HEK293 (cell line): ENCODE results near the gene MAD2L2.
A peak's percentile ranks its signal among the peaks of the same experiment; 100 is the strongest.

ENCODE experiments used
- GLI4 ChIP-seq: fragments of 450-650 bp; formaldehyde crosslinking; IDR thresholded peaks from 2 replicates; pipeline ENCODE4 v1.5.1; 2016; ENCODE audit warnings: missing biosample characterization, missing genetic modification characterization
- GLIS1 ChIP-seq: fragments of 450-650 bp; formaldehyde crosslinking; IDR thresholded peaks from 2 replicates; pipeline ENCODE4 v1.5.1; 2016; ENCODE audit warnings: missing biosample characterization, missing genetic modification characterization
- HOXA7 ChIP-seq: sonication (generic); formaldehyde crosslinking; IDR thresholded peaks from 2 replicates; pipeline ENCODE4 v1.8.1; 2022; ENCODE audit warnings: missing genetic modification reagents, borderline replicate concordance
- IKZF3 ChIP-seq: fragments of 450-650 bp; IDR thresholded peaks from 2 replicates; pipeline ENCODE4 v1.5.0; 2018; ENCODE audit warnings: missing biosample characterization, mild to moderate bottlenecking, missing genetic modification characterization, moderate library complexity
- KLF8 ChIP-seq: fragments of 450-650 bp; formaldehyde crosslinking; IDR thresholded peaks from 2 replicates; pipeline ENCODE4 v1.5.1; 2016; ENCODE audit warnings: missing biosample characterization, missing genetic modification characterization
- RBAK ChIP-seq: fragments of 450-650 bp; formaldehyde crosslinking; IDR thresholded peaks from 2 replicates; pipeline ENCODE4 v1.5.1; 2016; ENCODE audit warnings: missing biosample characterization, missing genetic modification characterization
- SALL2 ChIP-seq: fragments of 450-650 bp; formaldehyde crosslinking; IDR thresholded peaks from 2 replicates; pipeline ENCODE4 v1.5.0; 2017; ENCODE audit warnings: missing biosample characterization, mild to moderate bottlenecking, missing genetic modification characterization, borderline replicate concordance
- SP7 ChIP-seq: fragments of 450-650 bp; formaldehyde crosslinking; IDR thresholded peaks from 2 replicates; pipeline ENCODE4 v1.5.1; 2016; ENCODE audit warnings: missing biosample characterization, missing genetic modification characterization
- ZBTB20 ChIP-seq: fragments of 450-650 bp; formaldehyde crosslinking; IDR thresholded peaks from 2 replicates; pipeline ENCODE4 v1.5.1; 2016; ENCODE audit warnings: missing biosample characterization, missing genetic modification characterization
- ZBTB26 ChIP-seq: fragments of 450-650 bp; formaldehyde crosslinking; optimal IDR thresholded peaks from 2 replicates; pipeline ENCODE3; 2016; ENCODE audit warnings: missing biosample characterization, mild to moderate bottlenecking, missing genetic modification characterization
- ZBTB6 ChIP-seq: fragments of 450-650 bp; formaldehyde crosslinking; IDR thresholded peaks from 2 replicates; pipeline ENCODE4 v1.5.1; 2017; ENCODE audit warnings: missing biosample characterization, missing genetic modification characterization
- ZBTB7A ChIP-seq: fragments of 450-650 bp; formaldehyde crosslinking; IDR thresholded peaks from 2 replicates; pipeline ENCODE4 v1.5.1; 2016; ENCODE audit warnings: low read depth, missing biosample characterization, missing genetic modification characterization
- ZFP41 ChIP-seq: fragments of 450-650 bp; formaldehyde crosslinking; IDR thresholded peaks from 2 replicates; pipeline ENCODE4 v1.5.1; 2016; ENCODE audit warnings: missing biosample characterization, missing genetic modification characterization, borderline replicate concordance
- ZNF184 ChIP-seq: fragments of 450-650 bp; IDR thresholded peaks from 2 replicates; pipeline ENCODE4 v1.5.1; 2018; ENCODE audit warnings: missing biosample characterization, mild to moderate bottlenecking, missing genetic modification characterization
- ZNF221 ChIP-seq: fragments of 450-650 bp; formaldehyde crosslinking; IDR thresholded peaks from 2 replicates; pipeline ENCODE4 v1.5.1; 2017; ENCODE audit warnings: missing biosample characterization, missing genetic modification characterization, borderline replicate concordance
- ZNF311 ChIP-seq: fragments of 450-650 bp; formaldehyde crosslinking; IDR thresholded peaks from 2 replicates; pipeline ENCODE4 v1.5.1; 2017; ENCODE audit warnings: missing biosample characterization, missing genetic modification characterization, borderline replicate concordance
- ZNF341 ChIP-seq: fragments of 450-650 bp; formaldehyde crosslinking; IDR thresholded peaks from 2 replicates; pipeline ENCODE4; 2016; ENCODE audit warnings: low read depth, missing biosample characterization, missing genetic modification characterization
- ZNF354C ChIP-seq: fragments of 450-650 bp; formaldehyde crosslinking; IDR thresholded peaks from 2 replicates; pipeline ENCODE4 v1.5.1; 2016; ENCODE audit warnings: missing biosample characterization, missing genetic modification characterization, low read depth, borderline replicate concordance
- ZNF366 ChIP-seq: fragments of 450-650 bp; formaldehyde crosslinking; conservative IDR thresholded peaks from 2 replicates; pipeline ENCODE4 v1.5.1; 2016; ENCODE audit warnings: missing biosample characterization, missing genetic modification characterization
- ZNF391 ChIP-seq: fragments of 450-650 bp; formaldehyde crosslinking; IDR thresholded peaks from 2 replicates; pipeline ENCODE4 v1.5.1; 2016; ENCODE audit warnings: low read depth, missing biosample characterization, missing genetic modification characterization, borderline replicate concordance
- ZNF449 ChIP-seq: fragments of 450-650 bp; formaldehyde crosslinking; IDR thresholded peaks from 2 replicates; pipeline ENCODE4 v1.5.1; 2017; ENCODE audit warnings: missing biosample characterization, mild to moderate bottlenecking, missing genetic modification characterization, moderate library complexity
- ZNF548 ChIP-seq: fragments of 450-650 bp; formaldehyde crosslinking; IDR thresholded peaks from 2 replicates; pipeline ENCODE4 v1.5.1; 2016; ENCODE audit warnings: missing biosample characterization, missing genetic modification characterization
- ZNF561 ChIP-seq: fragments of 450-650 bp; IDR thresholded peaks from 2 replicates; pipeline ENCODE4 v1.5.1; 2018; ENCODE audit warnings: missing biosample characterization, missing genetic modification characterization, borderline replicate concordance
- ZNF571 ChIP-seq: fragments of 450-650 bp; formaldehyde crosslinking; IDR thresholded peaks from 2 replicates; pipeline ENCODE4 v1.5.0; 2017; ENCODE audit warnings: missing biosample characterization, missing genetic modification characterization
- ZNF658 ChIP-seq: fragments of 450-650 bp; formaldehyde crosslinking; IDR thresholded peaks from 2 replicates; pipeline ENCODE4; 2016; ENCODE audit warnings: missing biosample characterization, missing genetic modification characterization
- ZNF747 ChIP-seq: fragments of 450-650 bp; formaldehyde crosslinking; IDR thresholded peaks from 2 replicates; pipeline ENCODE4 v1.5.1; 2016; ENCODE audit warnings: missing biosample characterization, missing genetic modification characterization
- ZNF76 ChIP-seq: fragments of 450-650 bp; formaldehyde crosslinking; IDR thresholded peaks from 2 replicates; pipeline ENCODE4; 2016; ENCODE audit warnings: low read depth, missing biosample characterization, missing genetic modification characterization, borderline replicate concordance
- ZNF785 ChIP-seq: fragments of 450-650 bp; formaldehyde crosslinking; IDR thresholded peaks from 2 replicates; pipeline ENCODE4 v1.5.1; 2016; ENCODE audit warnings: missing biosample characterization, missing genetic modification characterization
- ZSCAN30 ChIP-seq: fragments of 450-650 bp; IDR thresholded peaks from 2 replicates; pipeline ENCODE4 v1.5.1; 2018; ENCODE audit warnings: missing biosample characterization, mild to moderate bottlenecking, missing genetic modification characterization, moderate library complexity
- TF ChIP-seq, protein P1 (sequence below): fragments of 450-650 bp; formaldehyde crosslinking; IDR thresholded peaks from 2 replicates; pipeline ENCODE4 v1.5.1; 2017; ENCODE audit warnings: missing biosample characterization, missing genetic modification characterization
- TF ChIP-seq, protein P2 (sequence below): fragments of 450-650 bp; IDR thresholded peaks from 2 replicates; pipeline ENCODE4 v1.5.1; 2018; ENCODE audit warnings: missing biosample characterization, missing genetic modification characterization
- TF ChIP-seq, protein P3 (sequence below): fragments of 450-650 bp; formaldehyde crosslinking; IDR thresholded peaks from 2 replicates; pipeline ENCODE4 v1.5.1; 2016; ENCODE audit warnings: missing biosample characterization, missing genetic modification characterization

Gene MAD2L2

GRCh38 chr1:11680270-11681070 lies 478 bp downstream of the MAD2L2 start (continued):
- TF ChIP-seq ZNF449 (no peak), ZNF341 (tag by site-specific recombination) (peak; percentile 52), ZNF391 (0 out of 2 replicates have a peak, but pooled peaks have one; percentile 23), ZBTB20 (tag by site-specific recombination) (peak; percentile 71), ZBTB7A (no peak), ZNF354C (no peak), SP7 (tag by site-specific recombination) (no peak; the same call in 1 of the 2 replicates), ZNF184 (tag by site-specific recombination) (no peak), ZNF658 (tag by site-specific recombination) (no peak), SALL2 (tag by site-specific recombination) (no peak), ZNF311 (tag by site-specific recombination) (no peak), ZNF747 (tag by site-specific recombination) (no peak), ZBTB6 (tag by site-specific recombination) (no peak), ZBTB26 (peak; percentile 73), ZNF561 (no peak), IKZF3 (tag by site-specific recombination) (peak; percentile 55), GLIS1 (tag by site-specific recombination) (peak; percentile 86), ZNF76 (tag by site-specific recombination) (no peak), ZNF571 (no peak), ZNF366 (no peak), RBAK (no peak), ZNF548 (tag by site-specific recombination) (no peak), ZNF221 (no peak), KLF8 (tag by site-specific recombination) (no peak), ZFP41 (tag by site-specific recombination) (no peak), HOXA7 (CRISPR knock-in tag) (no peak), ZNF785 (tag by site-specific recombination) (no peak), ZSCAN30 (tag by site-specific recombination) (no peak), GLI4 (tag by site-specific recombination) (no peak)
- TF ChIP-seq, protein P1, sequence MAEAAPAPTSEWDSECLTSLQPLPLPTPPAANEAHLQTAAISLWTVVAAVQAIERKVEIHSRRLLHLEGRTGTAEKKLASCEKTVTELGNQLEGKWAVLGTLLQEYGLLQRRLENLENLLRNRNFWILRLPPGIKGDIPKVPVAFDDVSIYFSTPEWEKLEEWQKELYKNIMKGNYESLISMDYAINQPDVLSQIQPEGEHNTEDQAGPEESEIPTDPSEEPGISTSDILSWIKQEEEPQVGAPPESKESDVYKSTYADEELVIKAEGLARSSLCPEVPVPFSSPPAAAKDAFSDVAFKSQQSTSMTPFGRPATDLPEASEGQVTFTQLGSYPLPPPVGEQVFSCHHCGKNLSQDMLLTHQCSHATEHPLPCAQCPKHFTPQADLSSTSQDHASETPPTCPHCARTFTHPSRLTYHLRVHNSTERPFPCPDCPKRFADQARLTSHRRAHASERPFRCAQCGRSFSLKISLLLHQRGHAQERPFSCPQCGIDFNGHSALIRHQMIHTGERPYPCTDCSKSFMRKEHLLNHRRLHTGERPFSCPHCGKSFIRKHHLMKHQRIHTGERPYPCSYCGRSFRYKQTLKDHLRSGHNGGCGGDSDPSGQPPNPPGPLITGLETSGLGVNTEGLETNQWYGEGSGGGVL = peak; percentile 83
- TF ChIP-seq, protein P2, sequence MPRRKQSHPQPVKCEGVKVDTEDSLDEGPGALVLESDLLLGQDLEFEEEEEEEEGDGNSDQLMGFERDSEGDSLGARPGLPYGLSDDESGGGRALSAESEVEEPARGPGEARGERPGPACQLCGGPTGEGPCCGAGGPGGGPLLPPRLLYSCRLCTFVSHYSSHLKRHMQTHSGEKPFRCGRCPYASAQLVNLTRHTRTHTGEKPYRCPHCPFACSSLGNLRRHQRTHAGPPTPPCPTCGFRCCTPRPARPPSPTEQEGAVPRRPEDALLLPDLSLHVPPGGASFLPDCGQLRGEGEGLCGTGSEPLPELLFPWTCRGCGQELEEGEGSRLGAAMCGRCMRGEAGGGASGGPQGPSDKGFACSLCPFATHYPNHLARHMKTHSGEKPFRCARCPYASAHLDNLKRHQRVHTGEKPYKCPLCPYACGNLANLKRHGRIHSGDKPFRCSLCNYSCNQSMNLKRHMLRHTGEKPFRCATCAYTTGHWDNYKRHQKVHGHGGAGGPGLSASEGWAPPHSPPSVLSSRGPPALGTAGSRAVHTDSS (tag by site-specific recombination) = no peak
- TF ChIP-seq, protein P3, sequence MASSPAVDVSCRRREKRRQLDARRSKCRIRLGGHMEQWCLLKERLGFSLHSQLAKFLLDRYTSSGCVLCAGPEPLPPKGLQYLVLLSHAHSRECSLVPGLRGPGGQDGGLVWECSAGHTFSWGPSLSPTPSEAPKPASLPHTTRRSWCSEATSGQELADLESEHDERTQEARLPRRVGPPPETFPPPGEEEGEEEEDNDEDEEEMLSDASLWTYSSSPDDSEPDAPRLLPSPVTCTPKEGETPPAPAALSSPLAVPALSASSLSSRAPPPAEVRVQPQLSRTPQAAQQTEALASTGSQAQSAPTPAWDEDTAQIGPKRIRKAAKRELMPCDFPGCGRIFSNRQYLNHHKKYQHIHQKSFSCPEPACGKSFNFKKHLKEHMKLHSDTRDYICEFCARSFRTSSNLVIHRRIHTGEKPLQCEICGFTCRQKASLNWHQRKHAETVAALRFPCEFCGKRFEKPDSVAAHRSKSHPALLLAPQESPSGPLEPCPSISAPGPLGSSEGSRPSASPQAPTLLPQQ (tag by site-specific recombination) = peak; percentile 71; the same call in 1 of the 2 replicates
